Esophagus muscularis mucosa (tissue), 3 donors: ENCODE measurements around the gene RNASEH1.

Experiments used
- POLR2A ChIP-seq: fragments of 450-650 bp; IDR thresholded peaks from one replicate; pipeline ENCODE4 v1.6.1; 2017; ENCODE audit warnings: antibody characterized with exemption, moderate library complexity, mild to moderate bottlenecking, low read depth
- TF ChIP-seq, protein P1 (sequence below), 3 experiments: fragments of 200-600 bp in 2 of 3; fragments of 450-650 bp in 1 of 3; sonication (generic) in 2 of 3; IDR thresholded peaks; one replicate each; pipeline ENCODE4 v1.5.1; 2017 to 2019; ENCODE audit warnings: antibody characterized with exemption in 3 of 3, mild to moderate bottlenecking in 2 of 3, moderate library complexity in 1 of 3

DNA sequence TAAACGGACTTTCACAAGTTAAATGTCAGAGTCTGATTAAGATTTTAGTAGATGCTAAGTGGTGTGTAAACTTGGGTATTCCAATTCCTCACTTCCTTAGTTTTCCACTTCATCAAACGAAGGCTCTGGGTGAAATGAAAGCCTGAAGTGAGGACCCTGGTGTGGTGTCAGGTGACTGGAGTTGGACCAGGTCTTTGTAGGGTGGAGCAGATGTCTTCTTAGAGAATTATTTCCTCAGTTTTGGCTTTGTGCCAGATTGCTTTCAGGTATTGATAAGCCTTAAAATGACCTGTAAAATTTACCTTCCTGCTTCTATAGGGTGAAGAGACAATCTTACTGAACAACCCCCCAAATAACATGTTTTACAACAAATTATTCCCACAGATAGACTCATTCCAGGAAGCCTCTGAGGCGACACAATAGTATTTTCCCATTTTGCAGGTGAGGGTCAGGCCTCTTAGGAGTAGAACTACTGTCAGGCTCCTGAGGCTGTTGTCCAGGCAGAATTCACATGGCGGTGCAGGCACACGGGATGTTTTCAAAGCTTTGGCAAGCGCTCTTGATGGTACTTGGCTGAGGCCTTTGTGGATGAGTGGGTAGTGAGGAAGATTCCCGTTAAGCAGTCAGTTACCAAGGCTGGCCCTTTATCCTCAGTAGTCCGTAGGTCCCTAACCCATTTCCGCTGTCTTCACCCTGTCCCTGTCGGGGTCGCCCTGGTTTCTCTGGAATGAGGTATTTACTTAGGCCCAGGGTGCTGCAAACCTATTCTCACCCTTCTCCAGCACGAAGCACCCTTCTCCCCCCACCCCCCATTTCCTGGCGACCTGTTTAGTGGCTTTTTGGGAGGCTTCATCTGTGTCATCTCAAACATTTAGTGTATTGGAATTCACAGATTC is 23.5 kb upstream of the RNASEH1 start:
- TF ChIP-seq, protein P1, sequence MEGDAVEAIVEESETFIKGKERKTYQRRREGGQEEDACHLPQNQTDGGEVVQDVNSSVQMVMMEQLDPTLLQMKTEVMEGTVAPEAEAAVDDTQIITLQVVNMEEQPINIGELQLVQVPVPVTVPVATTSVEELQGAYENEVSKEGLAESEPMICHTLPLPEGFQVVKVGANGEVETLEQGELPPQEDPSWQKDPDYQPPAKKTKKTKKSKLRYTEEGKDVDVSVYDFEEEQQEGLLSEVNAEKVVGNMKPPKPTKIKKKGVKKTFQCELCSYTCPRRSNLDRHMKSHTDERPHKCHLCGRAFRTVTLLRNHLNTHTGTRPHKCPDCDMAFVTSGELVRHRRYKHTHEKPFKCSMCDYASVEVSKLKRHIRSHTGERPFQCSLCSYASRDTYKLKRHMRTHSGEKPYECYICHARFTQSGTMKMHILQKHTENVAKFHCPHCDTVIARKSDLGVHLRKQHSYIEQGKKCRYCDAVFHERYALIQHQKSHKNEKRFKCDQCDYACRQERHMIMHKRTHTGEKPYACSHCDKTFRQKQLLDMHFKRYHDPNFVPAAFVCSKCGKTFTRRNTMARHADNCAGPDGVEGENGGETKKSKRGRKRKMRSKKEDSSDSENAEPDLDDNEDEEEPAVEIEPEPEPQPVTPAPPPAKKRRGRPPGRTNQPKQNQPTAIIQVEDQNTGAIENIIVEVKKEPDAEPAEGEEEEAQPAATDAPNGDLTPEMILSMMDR (IDR thresholded peaks at IDR 0.05) = no peak
- TF ChIP-seq POLR2A = no peak
